Nucleus accumbens (tissue), 56 donors: ENCODE data around the gene ECHDC1.
"Not testable (repeated sequence)": the region's sequence is repeated elsewhere in the genome, so short reads cannot be mapped to it uniquely, and the experiment has no call there.

Experiments used
- DNase-seq, 56 donors: peaks; one replicate each; lab custom pipeline; 2025; lab: John Stamatoyannopoulos, UW

The ECHDC1 gene

DNA sequence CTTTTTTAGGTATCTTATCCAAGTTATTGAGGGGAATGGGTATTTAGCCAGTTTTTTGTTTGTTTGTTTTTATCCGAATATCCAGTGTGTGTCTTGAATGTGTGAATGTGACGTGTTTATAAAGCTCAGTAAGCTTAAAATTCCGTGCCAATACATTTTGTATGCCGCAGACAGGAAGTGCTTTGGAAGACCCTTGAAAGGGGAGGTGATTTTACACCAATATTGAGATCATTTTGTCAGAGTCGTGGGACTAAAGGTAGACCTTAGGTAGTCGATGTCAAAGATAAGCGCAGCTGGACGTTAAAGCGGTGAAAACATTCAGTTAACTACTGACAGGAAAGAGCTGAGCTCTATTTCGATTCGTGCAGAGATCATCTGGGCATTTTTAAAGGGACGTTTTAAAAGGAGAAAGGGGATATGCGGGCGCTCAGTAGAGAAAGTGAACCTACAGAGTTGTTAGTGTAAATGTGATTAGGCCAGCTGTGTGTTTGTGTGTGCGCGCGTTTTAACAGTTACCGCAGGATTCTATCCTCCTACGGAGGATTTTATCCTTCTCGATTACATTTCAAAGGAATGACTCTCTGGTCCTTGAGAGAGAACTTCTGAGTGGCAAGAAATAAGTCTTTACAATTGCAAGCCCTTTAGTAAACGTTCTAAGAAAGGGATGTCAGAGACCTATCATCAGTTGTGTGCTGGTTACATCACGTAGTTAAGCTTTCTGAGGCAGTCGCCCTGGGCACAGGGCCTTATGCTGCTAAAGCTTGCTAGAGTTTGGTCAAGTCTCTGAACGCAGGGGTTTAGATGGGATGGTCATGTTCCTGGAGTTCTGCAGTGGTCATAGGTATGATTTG is 625 bp upstream of the ECHDC1 start:
- DNase-seq: peak in 4 of 56 donors; percentile 2 to 27 (median 7)

- DNase-seq: no peak
Observed at GRCh38 chr6:127342296-127342945, 988 bp downstream of the ECHDC1 start.

DNA sequence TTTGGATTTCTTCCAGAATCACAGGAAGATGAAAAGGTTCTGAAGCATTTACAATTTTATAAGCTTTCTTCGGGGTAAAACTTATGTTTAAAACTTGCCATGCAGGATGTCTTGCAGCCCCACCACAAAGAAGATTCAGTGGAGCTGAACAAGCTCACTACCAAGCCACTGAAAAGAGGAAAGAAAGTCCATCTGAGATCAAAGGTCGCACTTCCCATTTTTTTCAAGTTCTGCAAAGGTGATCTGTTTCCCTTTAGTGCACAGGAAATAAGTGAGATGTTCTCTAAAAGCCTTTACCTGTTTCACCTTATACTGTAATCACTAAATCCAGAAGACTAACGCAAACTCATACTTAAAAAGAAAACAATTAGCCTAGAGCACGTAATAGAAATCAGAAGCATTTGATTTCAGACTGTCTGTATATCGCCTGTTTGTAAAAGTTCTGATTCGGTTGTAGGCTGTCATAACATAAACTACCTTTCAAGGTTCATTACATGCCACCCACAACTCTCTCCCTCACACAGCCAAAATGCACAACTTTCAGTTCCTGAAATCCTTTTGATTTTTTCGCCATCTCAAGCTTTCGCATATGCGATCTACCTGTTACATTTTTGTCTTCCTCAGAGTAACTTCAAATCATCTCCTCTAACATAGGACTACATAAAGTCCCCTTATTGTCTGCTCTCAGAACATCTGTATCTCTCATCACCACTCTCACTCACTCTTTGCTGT is 1.8 kb downstream of the ECHDC1 start:
- no peak for DNase-seq

- no peak for DNase-seq
Observed at GRCh38 chr6:127340171-127340570, 3.2 kb downstream of the ECHDC1 start.

DNA sequence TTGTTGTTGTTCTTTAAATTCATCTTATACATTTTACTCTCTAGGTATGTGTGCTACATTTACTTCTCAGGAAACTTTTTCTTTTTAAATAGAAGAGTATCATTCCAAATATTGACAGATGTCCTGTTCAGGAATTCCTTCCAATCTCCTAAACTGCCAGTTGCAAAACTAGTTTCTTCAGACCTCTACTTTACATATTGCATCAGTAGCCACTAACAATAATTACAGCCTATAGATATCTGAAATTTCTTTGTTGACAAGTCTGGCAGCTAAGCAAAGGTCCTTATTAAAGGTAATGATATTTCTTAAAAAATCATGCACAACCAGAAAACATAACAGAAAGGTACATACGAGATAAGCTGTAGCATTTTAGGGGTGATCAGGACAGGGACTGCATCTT is 4.5 kb downstream of the ECHDC1 start:
- no peak for DNase-seq

GRCh38 chr6:127332383-127332961 is 10.9 kb downstream of the ECHDC1 start:
- no peak for DNase-seq

GRCh38 chr6:127331256-127331655 is 12.2 kb downstream of the ECHDC1 start:
- DNase-seq: not testable (repeated sequence)

GRCh38 chr6:127328043-127328609 is 15.3 kb downstream of the ECHDC1 start:
- no peak for DNase-seq

- no peak for DNase-seq
Observed at GRCh38 chr6:127319686-127320085, 23.7 kb downstream of the ECHDC1 start.

GRCh38 chr6:127317388-127318128 is 25.9 kb downstream of the ECHDC1 start:
- DNase-seq: no peak

DNA sequence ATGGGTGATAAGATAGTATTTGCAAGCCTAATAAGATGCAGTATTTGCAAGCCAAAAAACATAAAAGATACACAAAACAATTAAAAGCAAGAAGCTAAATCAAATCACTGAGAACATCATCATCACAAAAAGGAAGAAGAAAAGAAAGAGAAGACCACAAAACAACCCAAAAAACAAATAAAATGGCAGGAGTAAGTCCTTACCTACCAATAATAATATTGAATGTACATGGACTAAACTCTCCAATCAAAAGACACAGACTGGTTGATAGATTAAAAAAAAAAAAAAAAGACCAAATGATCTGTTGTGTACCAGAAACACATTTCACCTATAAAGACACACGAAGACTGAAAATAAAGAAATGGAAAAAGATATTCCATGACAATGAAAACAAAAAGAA is 37.7 kb downstream of the ECHDC1 start:
- DNase-seq: no peak

GRCh38 chr6:127303917-127304316 is 39.5 kb downstream of the ECHDC1 start:
- DNase-seq: no peak

- DNase-seq: peak in 2 of 56 donors; percentile 0 to 59
Observed at GRCh38 chr6:127302728-127303660, 40.4 kb downstream of the ECHDC1 start.

GRCh38 chr6:127301199-127301700 is 42.2 kb downstream of the ECHDC1 start:
- DNase-seq: no peak

- no peak for DNase-seq
Observed at GRCh38 chr6:127300411-127300810, 43.0 kb downstream of the ECHDC1 start.

- no peak for DNase-seq
Observed at GRCh38 chr6:127299522-127300240, 43.7 kb downstream of the ECHDC1 start.

DNA sequence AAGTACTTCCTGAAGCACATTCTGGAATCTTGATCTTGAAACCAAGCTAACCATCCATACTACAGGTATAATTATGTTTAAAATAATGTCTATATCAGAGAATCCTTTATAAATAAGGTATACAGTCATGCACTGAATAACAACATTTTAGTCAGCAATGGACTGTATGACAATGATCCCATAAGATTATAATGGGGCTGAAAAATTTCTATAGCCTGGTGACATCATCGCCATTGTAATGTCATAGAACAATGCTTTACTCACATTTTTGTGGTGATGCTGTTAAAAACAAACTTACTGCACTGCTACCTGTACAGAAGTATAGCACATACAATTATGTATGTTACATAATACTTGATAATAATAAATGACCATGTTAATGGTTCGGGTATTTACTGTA is 44.9 kb downstream of the ECHDC1 start:
- no peak for DNase-seq
